Brain microvascular endothelial cell (primary cell): ENCODE measurements around the gene VOPP1.

Experiments used
- DNase-seq: peaks from one replicate; pipeline ENCODE4 v3.0.0-alpha.2; 2020
- H3K27ac ChIP-seq: fragments of 250-450 bp; sonication (Bioruptor Pico); 2 replicates; pipeline ENCODE4 v1.5.1; 2020; ENCODE audit warnings: mild to moderate bottlenecking, moderate library complexity
- H3K27me3 ChIP-seq: fragments of 250-450 bp; sonication (Bioruptor Pico); replicated peaks from 2 replicates; pipeline ENCODE4 v1.5.1; 2020; ENCODE audit warnings: mild to moderate bottlenecking
- H3K36me3 ChIP-seq: fragments of 250-450 bp; sonication (Bioruptor Pico); replicated peaks from 2 replicates; pipeline ENCODE4 v1.5.1; 2020; ENCODE audit warnings: mild to moderate bottlenecking
- H3K4me3 ChIP-seq: 2 replicates; pipeline ENCODE4 v1.5.1; 2011; ENCODE audit warnings: low read depth, mild to moderate bottlenecking, control low read depth, low read length, moderate library complexity
- CTCF ChIP-seq: IDR thresholded peaks from 2 replicates; pipeline ENCODE4 v1.5.1; 2011; ENCODE audit warnings: low read depth, mild to moderate bottlenecking, moderate library complexity, low read length, control low read depth, inconsistent platforms; ENCODE audit errors: missing control alignments
- in situ Hi-C: cut with HindIII; loops from 2 replicates; pipeline ENCODE4 v1.10.0; 2017; ENCODE audit warnings: low sequenced_read_pairs, low pct_ligation_motif_present

The VOPP1 gene

GRCh38 chr7:55595511-55595910, 23.2 kb upstream of the VOPP1 start:
- Histone ChIP-seq H3K36me3 (no peaks in the 10 kb centered on the region), H3K4me3 (no peak overlapping the region), H3K27ac (no peak overlapping the region), H3K27me3 (no peaks in the 10 kb centered on the region)
- in situ Hi-C loops = no loop called here
- DNase-seq = no peak
- no peak for TF ChIP-seq CTCF

GRCh38 chr7:55594870-55595269, 22.6 kb upstream of the VOPP1 start:
- Histone ChIP-seq H3K27ac (no peak overlapping the region), H3K27me3 (no peaks in the 10 kb centered on the region), H3K36me3 (no peaks in the 10 kb centered on the region), H3K4me3 (no peak overlapping the region)
- in situ Hi-C loops = no loop called here
- TF ChIP-seq CTCF = no peak
- no peak for DNase-seq

GRCh38 chr7:55594414-55594813, 22.1 kb upstream of the VOPP1 start:
- in situ Hi-C loops = no loop called here
- TF ChIP-seq CTCF = no peak

GRCh38 chr7:55593515-55594318, 21.4 kb upstream of the VOPP1 start:
- Histone ChIP-seq H3K27me3 (no peaks in the 10 kb centered on the region), H3K36me3 (no peaks in the 10 kb centered on the region), H3K4me3 (no peak overlapping the region), H3K27ac (no peak overlapping the region)
- TF ChIP-seq CTCF = peak; percentile 85
- DNase-seq = peak; percentile 29
- in situ Hi-C loops = no loop called here

More at GRCh38 chr7:55594414-55594813, 22.1 kb upstream of the VOPP1 start:
- no peaks in the 10 kb centered on the region for H3K27me3 ChIP-seq
- no peak overlapping the region for H3K4me3 ChIP-seq
- no peak overlapping the region for H3K27ac ChIP-seq
- no peaks in the 10 kb centered on the region for H3K36me3 ChIP-seq
- no peak for DNase-seq

- H3K4me3 ChIP-seq = no peak overlapping the region
- no peaks in the 10 kb centered on the region for H3K27me3 ChIP-seq
- in situ Hi-C loops = no loop called here
- no peak for DNase-seq
- no peak for TF ChIP-seq CTCF
- no peak overlapping the region for H3K27ac ChIP-seq
- no peaks in the 10 kb centered on the region for H3K36me3 ChIP-seq
Observed at GRCh38 chr7:55593172-55593514, 20.8 kb upstream of the VOPP1 start.

- in situ Hi-C loops = no loop called here
- no peak overlapping the region for H3K4me3 ChIP-seq
- no peak for TF ChIP-seq CTCF
- DNase-seq = no peak
- no peaks in the 10 kb centered on the region for H3K36me3 ChIP-seq
- H3K27ac ChIP-seq = no peak overlapping the region
- H3K27me3 ChIP-seq = no peaks in the 10 kb centered on the region
Observed at GRCh38 chr7:55592492-55592891, 20.2 kb upstream of the VOPP1 start.
